GM21528 (cell line): ENCODE measurements around the gene RNGTT.
"Not testable (repeated sequence)": the region's sequence is repeated elsewhere in the genome, so short reads cannot be mapped to it uniquely, and the experiment has no call there.

ENCODE experiments used
- ATAC-seq: cut with Tn5 transposase; IDR thresholded peaks from one replicate; pipeline ENCODE4 v1.9.1; 2021; ENCODE audit warnings: mild to moderate bottlenecking, moderate library complexity; ENCODE audit not compliant: unreplicated experiment, low FRiP score

RNGTT gene

DNA sequence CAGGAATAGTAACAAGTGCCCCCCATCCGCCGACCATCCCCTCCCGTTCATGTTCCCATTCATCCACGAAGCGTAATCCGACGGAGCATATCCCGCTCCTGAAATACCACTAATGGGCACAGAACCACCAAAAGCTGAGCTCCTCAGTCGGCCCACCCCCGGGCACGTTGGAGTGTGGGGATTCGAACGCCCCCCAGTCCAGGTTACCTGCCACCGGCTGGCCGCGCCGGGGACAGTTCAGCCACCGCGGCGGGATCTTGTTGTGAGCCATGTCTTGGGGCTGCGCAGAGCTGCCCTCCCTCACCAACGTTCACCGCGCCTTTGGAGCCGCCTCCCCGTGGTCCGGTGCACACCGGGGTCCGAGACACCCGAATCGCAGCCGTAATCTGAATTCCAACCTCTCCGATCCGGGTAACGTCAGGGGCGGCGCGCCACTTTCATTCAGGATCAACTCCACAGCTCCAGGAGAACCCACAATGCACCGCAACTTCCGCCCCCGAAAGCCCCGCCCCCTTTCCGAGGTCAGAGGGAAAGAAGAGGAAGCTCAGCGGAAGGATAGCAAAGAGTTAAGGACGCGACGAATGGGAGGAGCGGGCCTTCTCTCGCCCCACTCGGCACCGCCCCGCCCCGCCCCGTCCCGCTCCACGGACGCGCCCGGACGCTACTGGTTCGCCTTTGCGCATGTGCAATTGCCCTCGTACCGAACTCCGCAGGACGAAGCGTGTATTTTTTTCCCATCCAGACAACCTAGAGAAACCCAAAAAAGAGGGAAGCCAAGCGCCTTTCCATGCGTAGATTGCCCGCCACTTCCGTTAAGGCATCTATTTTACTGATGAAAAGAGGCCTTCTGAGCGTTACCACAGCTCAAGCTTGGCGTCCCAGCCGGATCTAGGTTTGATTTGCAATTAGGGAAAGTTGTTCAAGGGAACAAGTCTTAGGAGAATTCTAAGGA is at the start of gene RNGTT:
Gene RNGTT (minus strand): TSS at position 480 of the 952 bp plus-strand sequence. CDS start 209 bp downstream, at position 271.
- peak; percentile 99 for ATAC-seq

- ATAC-seq = no peak
Observed at GRCh38 chr6:89011436-89011835, 48.0 kb upstream of the RNGTT start.

- ATAC-seq = no peak
Observed at GRCh38 chr6:89010825-89011224, 47.4 kb upstream of the RNGTT start.

- ATAC-seq = no peak
Observed at GRCh38 chr6:89009624-89010059, 46.2 kb upstream of the RNGTT start.

GRCh38 chr6:89008815-89009374 is 45.5 kb upstream of the RNGTT start:
- ATAC-seq = no peak

DNA sequence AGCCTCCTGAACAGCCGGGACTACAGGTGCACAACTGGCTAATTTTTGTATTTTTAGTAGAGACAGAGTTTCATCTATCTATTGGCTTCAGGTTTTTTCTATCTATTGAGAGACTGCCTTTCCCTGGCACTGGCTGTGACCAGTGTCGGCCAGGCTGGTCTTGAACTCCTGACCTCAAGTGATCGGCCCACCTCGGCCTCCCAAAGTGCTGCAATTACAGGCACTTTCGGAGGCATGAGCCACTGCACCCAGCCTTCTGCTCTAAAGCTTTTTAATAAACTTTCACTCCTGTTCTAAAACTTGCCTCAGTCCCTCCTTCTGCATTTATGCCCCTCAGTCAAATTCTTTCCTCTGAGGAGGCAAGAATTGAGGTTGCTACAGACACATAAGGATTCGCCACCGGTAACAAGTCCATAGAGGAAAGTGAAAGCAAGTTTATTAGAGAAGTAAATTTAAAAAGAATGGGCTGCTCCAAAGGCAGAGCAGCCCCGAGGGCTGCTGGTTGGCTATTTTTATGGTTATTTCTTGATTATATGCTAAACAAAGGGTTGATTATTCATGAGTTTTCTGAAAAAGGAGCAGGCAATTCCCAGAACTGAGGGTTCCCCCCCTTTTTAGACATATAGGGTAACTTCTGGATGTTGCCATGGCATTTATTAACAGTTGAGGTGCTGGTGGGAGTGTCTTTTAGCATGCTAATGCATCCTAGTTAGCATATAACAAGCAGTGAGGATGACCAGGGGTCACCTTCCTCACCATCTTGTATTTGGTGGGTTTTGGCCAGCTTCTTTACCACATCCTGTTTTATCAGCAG is 44.8 kb upstream of the RNGTT start:
- no peak for ATAC-seq

DNA sequence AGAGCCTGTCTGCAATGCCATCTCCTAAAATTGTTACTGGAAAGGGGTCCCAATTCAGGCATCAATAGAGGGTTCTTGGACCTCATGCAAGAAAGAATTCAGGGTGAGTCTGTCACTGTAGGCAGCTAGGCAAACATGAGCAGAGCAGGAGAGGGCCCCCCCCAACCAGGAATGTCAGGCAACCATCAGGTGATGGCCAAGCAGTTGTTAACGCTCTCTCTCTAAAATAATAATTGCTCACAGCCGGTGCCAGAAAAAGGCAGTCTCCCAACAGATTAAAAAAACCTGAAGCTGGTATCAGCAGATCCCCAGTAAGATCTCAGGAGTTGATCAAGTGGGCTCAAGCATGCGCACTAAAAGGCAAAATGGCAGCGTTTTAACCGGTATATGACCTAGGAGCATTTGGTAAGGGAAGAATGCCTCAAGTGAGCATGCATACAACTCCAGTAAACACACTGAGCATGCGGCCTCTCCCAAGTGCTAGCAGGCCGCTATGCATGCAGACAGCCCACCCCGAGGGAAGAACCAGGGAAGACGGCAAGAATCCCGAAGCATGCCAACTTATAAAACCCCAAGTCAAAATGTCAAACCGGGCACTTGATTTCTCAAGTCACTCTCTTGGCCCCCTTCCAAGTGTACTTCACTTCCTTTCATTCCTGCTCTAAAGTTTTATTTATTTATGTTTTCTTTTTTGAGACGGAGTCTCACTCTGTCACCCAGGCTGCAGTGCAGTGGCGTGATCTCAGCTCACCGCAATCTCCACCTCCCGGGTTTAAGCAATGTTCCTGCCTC is 44.0 kb upstream of the RNGTT start:
- no peak for ATAC-seq

DNA sequence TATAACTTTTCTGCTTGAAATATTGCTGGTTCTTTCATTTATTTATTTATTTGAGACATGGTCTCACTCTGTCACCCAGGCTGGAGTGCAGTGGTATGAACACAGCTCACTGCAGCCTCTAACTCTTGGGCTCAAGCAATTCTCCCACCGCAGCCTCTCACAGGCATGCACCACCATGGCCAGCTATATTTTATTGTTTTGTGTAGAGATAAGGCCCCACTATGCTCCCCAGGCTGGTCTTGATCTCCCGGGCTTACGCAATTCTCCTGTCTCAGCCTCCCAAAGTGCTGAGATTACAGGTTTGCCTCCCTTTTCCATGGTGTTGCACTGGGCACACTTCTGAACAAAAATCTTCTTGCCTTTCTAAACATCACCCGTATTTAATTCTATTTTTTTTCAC is 39.1 kb upstream of the RNGTT start:
- ATAC-seq = no peak

DNA sequence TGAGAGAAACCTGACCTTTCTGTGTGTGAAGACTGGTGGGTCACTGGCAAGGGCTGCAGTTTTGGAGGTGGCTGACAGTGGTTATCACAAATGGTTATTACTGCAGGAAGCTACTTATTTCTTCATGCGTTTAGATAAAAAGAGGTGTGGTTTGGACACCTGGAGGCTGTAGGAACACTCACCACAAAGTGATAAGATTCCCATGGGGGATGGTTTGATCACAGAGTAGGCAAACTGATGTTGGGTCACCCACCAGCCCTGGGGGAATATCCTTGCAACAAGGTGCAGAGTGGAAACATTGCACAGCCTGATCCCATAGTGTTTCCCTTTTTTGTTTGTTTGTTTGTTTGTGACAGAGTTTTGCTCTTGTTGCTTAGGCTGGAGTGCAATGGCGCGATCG is 33.9 kb upstream of the RNGTT start:
- no peak for ATAC-seq

- ATAC-seq = no peak
Observed at GRCh38 chr6:88992741-88993552, 29.5 kb upstream of the RNGTT start.

GRCh38 chr6:88989215-88989614 is 25.8 kb upstream of the RNGTT start:
- ATAC-seq = no peak

DNA sequence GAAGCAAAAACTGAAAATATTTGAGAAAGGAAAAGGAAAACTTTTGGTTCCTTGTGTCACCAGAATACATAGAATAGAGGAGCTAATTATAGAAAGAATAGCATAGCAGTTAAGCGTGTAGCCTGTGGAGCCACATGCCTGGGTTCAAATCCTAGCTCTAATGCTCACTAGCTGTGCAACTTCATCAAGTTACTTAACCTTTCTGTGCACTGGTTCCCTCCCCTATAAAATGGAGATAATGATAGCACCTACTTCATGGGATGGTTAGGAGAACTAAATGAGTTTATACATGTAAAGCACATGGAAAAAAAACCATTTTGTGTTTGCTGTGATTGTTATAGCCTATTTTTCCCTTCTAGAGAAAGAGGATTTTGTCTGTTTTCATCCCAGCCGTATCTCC is 24.5 kb upstream of the RNGTT start:
- no peak for ATAC-seq

DNA sequence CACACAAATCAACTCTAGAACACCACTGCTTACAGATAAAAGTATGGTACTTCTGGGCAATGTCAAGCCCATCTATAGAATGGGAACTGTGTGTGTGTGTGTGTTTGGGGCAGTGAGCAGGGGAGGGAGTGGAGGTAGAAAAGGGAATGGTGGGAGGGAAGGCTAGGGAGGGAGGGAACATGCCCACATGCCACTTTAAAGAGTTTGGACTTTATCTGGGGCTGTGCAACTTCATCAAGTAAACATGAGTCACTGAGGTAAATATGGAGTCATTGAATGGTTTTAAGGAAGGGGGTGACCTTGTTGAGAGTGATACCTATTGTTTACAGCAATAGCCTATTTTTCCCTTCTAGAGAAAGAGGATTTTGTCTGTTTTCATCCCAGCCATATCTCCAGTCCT is 22.5 kb upstream of the RNGTT start:
- ATAC-seq = no peak

DNA sequence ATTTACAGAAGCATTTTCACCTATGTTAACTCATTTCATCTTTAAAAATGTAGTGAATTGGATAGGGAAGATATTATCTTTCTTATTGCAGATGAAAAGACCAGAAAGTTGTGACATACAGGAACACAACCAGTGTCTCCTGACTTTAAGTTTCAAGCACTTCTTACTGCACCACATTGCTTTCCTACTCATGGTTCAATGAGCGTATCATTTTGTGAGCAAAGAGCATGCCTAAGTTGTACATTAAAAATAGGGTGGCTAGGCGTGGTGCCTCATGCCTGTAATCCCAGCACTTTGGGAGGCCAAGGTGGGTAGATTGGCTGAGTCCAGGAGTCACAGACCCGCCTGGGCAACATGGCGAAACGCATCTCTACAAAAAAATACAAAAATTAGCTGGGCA is 21.2 kb upstream of the RNGTT start:
- no peak for ATAC-seq

DNA sequence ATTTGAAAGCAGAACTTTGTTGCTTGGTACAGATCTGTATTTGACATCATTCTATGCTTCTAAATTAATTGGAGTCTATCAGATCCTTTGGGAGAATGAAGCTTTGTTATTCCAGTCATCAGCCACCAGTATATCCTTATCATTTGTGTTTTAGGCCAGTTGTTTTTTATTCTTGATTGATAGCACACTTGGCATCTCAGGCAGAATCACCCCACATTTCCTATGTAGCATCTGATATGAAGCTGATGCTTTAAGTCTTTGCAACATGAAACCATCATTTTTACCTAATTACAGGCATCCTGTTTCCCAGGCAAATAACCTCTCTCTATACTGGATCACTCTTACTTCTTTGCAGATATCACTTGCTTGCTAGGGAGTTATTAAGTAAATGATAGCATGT is 20.7 kb upstream of the RNGTT start:
- no peak for ATAC-seq

- no peak for ATAC-seq
Observed at GRCh38 chr6:88983532-88983931, 20.1 kb upstream of the RNGTT start.

DNA sequence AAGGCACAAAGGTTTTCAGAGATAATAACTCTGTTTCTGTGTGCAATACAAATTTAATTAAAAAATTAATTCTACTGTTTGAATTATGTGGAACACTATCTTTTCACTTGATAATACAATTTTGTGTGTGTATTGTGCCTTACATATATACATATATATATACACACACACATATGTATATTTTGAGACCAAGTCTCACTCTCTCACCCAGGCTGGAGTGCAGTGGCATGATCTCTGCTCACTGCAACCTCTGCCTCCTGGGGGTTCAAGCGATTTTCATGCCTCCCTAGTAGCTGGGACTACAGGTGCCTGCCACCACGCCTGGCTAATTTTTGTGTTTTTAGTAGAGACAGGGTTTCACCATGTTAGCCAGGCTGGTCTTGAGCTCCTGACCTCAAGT is 19.7 kb upstream of the RNGTT start:
- not testable (repeated sequence) for ATAC-seq

- no peak for ATAC-seq
Observed at GRCh38 chr6:88982720-88983119, 19.3 kb upstream of the RNGTT start.

DNA sequence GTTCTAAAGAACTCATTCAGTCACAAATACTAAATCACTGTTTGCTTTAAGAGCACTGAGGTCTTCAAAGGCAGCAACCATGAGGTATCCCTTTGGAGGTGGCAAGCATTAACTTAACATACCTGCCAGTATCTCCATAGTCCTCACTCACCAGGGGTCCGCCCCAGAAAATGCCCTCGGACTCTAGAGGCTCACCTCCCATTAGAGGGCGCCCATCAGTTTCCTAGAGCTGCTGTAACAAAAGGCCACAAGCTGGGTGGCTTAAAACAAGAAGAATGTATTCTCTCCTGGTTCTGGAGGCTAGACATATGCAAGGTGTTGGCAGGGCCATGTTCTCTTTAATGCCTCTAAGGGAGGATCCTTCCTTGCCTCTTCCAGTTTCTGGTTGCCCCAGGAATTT is 12.0 kb upstream of the RNGTT start:
- no peak for ATAC-seq
